Measurements from ENCODE around the gene IQCK.

The IQCK gene

DNA sequence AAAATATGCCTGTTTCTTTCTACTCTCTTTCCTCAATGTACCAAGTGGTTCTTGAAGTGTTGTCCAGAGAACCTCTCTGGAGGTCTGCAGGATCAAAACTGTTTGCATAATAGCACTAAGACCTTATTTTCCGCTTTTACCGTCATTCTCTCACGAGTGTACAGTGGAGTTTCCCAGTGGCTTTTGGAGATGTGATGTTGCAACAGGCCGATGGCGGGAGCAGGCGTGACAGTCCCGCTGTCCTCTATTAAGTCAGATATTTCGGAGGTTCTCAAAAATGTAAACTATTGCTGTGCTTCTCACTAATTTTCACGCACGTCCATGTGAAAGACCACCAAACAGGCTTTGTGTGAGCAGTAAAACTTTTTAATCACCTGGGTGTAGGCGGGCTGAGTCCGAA, 174.8 kb downstream of the IQCK start:
- no peak for DNase-seq

DNA sequence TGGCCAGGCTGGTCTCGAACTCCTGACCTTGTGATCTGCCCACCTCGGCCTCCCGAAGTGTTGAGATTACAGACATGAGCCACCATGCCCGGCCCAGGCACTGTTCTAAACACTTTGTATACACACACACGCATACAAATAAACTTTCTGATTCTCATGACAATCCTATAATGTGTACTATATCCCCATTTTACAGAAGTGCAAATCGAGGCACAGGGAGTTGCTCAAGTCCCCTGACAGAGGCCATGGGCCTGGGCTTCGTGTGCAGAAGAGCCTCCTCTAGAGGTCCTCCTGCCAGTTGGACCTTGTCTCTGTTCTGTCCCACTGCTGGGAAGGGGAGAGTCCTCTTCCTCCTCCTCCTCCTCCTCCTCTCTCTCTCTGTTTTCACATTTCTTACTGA, 176.5 kb downstream of the IQCK start:
- no peak for DNase-seq

DNA sequence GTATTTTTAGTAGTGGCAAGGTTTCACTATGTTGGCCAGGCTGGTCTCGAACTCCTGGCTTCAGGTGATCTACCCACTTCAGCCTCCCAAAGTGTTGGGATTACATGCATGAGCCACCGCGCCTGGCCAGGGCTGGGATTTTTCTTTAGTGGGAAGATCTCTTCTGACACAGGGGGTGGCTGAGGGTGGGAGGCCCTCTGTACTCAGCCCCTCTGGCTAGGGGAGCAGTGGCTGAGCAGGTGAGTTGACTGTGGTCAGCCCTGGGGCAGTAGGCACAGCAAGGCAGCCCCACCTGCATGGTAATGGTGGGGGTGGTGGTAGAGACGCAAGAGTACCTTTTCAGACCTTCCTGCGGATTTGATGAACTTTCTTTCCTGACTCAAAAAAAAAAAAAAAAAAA, 178.9 kb downstream of the IQCK start:
- no peak for DNase-seq

- DNase-seq, result no peak
Observed at GRCh38 chr16:19898166-19898565, 180.1 kb downstream of the IQCK start.

DNA sequence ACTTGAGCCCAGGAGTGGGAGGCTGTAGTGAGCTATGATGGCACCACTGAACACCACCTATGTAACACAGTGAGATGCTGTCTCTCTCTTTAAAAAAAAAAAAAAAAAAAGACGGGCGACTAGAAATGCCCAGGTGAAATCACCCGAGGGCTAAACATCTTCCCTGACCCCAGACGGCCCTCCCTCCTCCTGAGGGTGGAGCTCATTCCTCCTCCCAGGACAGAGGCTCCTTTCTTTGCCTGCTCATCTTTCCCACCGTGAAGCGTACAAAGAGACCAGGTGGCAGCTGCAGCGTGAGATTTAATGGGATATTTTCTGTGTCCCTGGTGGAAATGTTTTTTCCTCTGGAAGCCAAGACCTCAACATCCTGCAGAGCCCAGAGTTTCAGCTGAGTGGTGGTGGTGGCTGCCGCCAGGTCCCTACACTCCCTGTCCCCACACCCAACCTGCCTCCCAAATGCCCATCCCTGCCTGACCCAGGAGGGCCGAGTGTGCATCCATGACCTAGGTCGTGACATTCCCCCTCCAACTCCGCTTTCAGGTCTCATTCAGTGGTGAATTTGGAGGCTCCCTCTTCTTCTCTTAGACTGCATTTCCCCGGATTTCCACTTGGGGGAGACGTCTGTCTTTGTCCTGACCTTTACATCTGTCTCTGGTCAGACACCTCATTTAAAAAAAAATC, 181.0 kb downstream of the IQCK start:
- DNase-seq, result peak; percentile 54

DNA sequence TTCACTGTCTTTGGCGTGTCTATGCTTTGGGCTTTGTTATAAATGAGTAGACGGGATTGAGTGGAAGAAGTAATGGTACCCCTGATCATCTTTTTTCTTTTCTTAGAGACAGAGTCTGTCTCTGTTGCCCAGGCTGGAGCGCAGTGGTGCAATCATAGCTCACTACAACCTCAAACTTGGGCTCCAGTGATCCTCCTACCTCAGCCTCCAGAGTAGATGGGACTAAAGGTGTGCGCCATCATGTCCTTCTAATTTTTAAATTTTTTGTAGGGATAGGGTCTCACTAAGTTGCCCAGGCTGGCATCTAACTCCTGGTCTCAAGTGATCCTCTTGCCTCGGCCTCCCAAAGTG, 181.5 kb downstream of the IQCK start:
- no peak for DNase-seq

GRCh38 chr16:19901164-19901563, 183.1 kb downstream of the IQCK start:
- DNase-seq, result no peak

GRCh38 chr16:19907161-19907992, 189.3 kb downstream of the IQCK start:
- peak; percentile 76 for DNase-seq
